NT2/D1 (cell line): ENCODE data around the gene OR10P1.
A peak's percentile ranks its signal among the peaks of the same experiment; 100 is the strongest.
"Not testable (repeated sequence)": the region's sequence is repeated elsewhere in the genome, so short reads cannot be mapped to it uniquely, and the experiment has no call there.

Experiments
- DNase-seq: peaks from one replicate; pipeline ENCODE4 v3.0.0-alpha.2; 2011; ENCODE audit warnings: low read depth, low spot score
- H3K27me3 ChIP-seq: 2 replicates; pipeline ENCODE4 v1.6.0; 2011; ENCODE audit warnings: mild to moderate bottlenecking; ENCODE audit not compliant: insufficient read length, insufficient read depth
- H3K36me3 ChIP-seq: 2 replicates; pipeline ENCODE4 v1.6.1; 2011; ENCODE audit warnings: mild to moderate bottlenecking, low read length, mixed read lengths; ENCODE audit not compliant: insufficient read depth, insufficient read length
- H3K4me1 ChIP-seq: 2 replicates; pipeline ENCODE4 v1.5.1; 2011; ENCODE audit not compliant: insufficient read depth, insufficient read length
- H3K4me3 ChIP-seq: 2 replicates; pipeline ENCODE4 v1.5.1; 2011; ENCODE audit warnings: low read depth; ENCODE audit not compliant: insufficient read length
- H3K9ac ChIP-seq: 2 replicates; pipeline ENCODE4 v1.6.0; 2011; ENCODE audit warnings: low read depth; ENCODE audit not compliant: insufficient read length
- H3K9me3 ChIP-seq: 2 replicates; pipeline ENCODE4 v1.5.1; 2011; ENCODE audit warnings: mild to moderate bottlenecking, low read length; ENCODE audit not compliant: insufficient read depth
- SUZ12 ChIP-seq: IDR thresholded peaks from 2 replicates; pipeline ENCODE4 v1.6.1; 2011; ENCODE audit not compliant: insufficient read length, insufficient read depth; ENCODE audit errors: extremely low read depth
- YY1 ChIP-seq: IDR thresholded peaks from 2 replicates; pipeline ENCODE4 v1.6.1; 2011; ENCODE audit not compliant: insufficient read length, insufficient read depth
- ZNF274 ChIP-seq: IDR thresholded peaks from 2 replicates; pipeline ENCODE4 v1.6.1; 2011; ENCODE audit warnings: mild to moderate bottlenecking, low read depth, low read length

OR10P1 gene, protein sequence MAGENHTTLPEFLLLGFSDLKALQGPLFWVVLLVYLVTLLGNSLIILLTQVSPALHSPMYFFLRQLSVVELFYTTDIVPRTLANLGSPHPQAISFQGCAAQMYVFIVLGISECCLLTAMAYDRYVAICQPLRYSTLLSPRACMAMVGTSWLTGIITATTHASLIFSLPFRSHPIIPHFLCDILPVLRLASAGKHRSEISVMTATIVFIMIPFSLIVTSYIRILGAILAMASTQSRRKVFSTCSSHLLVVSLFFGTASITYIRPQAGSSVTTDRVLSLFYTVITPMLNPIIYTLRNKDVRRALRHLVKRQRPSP

DNA sequence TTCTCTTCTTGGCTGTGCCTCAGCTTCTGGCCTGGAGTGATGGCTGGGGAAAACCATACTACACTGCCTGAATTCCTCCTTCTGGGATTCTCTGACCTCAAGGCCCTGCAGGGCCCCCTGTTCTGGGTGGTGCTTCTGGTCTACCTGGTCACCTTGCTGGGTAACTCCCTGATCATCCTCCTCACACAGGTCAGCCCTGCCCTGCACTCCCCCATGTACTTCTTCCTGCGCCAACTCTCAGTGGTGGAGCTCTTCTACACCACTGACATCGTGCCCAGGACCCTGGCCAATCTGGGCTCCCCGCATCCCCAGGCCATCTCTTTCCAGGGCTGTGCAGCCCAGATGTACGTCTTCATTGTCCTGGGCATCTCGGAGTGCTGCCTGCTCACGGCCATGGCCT, at the start of gene OR10P1:
OR10P1 (plus strand) TSS at position 40 of the 400 bp plus-strand sequence; CDS start at position 40, 0 bp downstream.
- no peak within 1 kb of the TSS for H3K4me3 ChIP-seq
- H3K4me1 ChIP-seq: no peaks in the 10 kb centered on the region
- no peaks in the 10 kb centered on the region for H3K9me3 ChIP-seq
- no peaks in the 10 kb centered on the region for H3K27me3 ChIP-seq
- no peak for TF ChIP-seq YY1
- no peak for DNase-seq
- H3K36me3 ChIP-seq: no peaks in the 10 kb centered on the region
- no peak within 1 kb of the TSS for H3K9ac ChIP-seq

DNA sequence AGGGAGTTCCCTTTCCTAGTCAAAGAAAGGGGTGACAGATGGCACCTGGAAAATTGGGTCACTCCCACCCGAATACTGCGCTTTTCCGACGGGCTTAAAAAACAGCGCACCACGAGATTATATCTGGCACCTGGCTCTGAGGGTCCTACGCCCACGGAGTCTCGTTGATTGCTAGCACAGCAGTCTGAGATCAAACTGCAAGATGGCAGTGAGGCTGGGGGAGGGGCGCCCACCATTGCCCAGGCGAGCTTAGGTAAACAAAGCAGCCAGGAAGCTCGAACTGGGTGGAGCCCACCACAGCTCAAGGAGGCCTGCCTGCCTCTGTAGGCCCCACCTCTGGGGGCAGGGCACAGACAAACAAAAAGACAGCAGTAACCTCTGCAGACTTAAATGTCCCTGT, 46.5 kb upstream of the OR10P1 start:
- not testable (repeated sequence) for H3K9ac ChIP-seq, H3K4me3 ChIP-seq
- peak; percentile 15 for DNase-seq

DNA sequence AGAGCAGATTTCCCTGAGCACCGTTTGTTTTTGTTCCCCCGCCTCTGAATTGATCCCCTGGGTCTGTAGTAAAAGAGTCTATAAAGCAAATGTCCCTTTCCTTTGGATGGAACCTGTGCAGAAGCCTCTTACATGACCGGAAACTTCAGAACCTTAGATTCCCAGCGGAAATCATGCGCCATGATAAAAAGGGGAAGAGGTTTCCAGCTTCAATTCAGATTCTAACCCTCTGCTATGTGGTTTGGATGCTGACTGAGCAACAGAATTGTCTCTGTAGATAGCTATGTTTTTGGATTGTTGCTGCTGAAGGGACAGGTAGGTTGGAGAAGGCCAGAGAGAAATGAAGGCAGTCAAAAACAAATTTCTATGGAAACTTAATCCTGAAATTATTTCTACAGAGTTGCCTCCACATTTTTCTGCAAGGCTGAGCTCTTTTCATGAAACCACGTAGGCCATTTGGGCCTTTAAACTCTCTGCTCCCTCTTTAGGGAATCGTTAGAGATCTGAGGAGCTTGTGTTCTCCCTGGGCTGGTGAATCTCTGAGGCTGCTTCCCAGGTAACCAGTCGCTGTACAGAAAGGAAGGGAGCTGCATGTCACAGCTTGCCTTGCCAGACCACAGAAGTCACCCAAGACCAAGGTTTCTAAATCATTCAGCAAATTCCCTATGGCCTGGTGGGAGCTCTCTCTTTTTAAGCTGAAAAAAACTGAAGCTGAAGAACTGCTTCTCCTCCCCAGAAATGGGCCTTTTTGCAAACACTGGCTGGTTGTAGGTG, 28.7 kb upstream of the OR10P1 start:
- H3K4me3 ChIP-seq: no peak overlapping the region
- DNase-seq: no peak
- H3K4me1 ChIP-seq: no peaks in the 10 kb centered on the region
- no peak overlapping the region for H3K9ac ChIP-seq
- H3K27me3 ChIP-seq: no peaks in the 10 kb centered on the region
- H3K36me3 ChIP-seq: no peaks in the 10 kb centered on the region
- no peaks in the 10 kb centered on the region for H3K9me3 ChIP-seq
- TF ChIP-seq ZNF274 (no peak), YY1 (no peak), SUZ12 (no peak)

More for the DNA sequence above, 46.5 kb upstream of the OR10P1 start:
- not testable (repeated sequence) for H3K9me3 ChIP-seq, H3K4me1 ChIP-seq, H3K36me3 ChIP-seq, H3K27me3 ChIP-seq

DNA sequence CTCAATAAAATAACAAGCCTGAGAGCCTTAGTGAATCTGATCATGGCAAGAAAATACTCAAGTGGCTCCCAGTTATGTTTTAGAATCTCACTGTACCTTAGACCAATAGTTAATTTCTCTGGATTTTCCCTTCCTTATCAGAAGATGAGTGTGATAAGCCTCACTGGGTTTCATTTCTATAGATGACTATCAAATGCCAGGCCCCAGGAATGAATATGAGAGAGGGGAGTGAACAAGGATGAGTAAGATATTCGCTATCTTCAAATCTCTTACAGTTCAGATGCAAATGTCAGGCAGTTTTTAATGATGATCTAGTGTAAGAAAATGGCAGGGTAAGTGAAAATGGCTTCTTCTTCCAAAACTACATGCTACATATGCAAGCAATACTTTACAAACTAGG, 26.1 kb upstream of the OR10P1 start:
- TF ChIP-seq YY1 (no peak), SUZ12 (no peak), ZNF274 (no peak)
- H3K36me3 ChIP-seq: no peaks in the 10 kb centered on the region
- no peak for DNase-seq
- no peaks in the 10 kb centered on the region for H3K4me1 ChIP-seq
- peaks cover 11% of the 10 kb centered on the region for H3K9me3 ChIP-seq
- no peak overlapping the region for H3K9ac ChIP-seq
- no peak overlapping the region for H3K4me3 ChIP-seq
- no peaks in the 10 kb centered on the region for H3K27me3 ChIP-seq

GRCh38 chr12:55612646-55613045, 24.0 kb upstream of the OR10P1 start:
- Histone ChIP-seq H3K27me3 (no peaks in the 10 kb centered on the region), H3K4me3 (no peak overlapping the region), H3K9ac (no peak overlapping the region), H3K9me3 (peaks cover 32% of the 10 kb centered on the region), H3K36me3 (no peaks in the 10 kb centered on the region), H3K4me1 (no peaks in the 10 kb centered on the region)
- DNase-seq: no peak
- TF ChIP-seq SUZ12 (no peak), ZNF274 (no peak), YY1 (no peak)

GRCh38 chr12:55614764-55615163, 21.9 kb upstream of the OR10P1 start:
- Histone ChIP-seq H3K4me3 (no peak overlapping the region), H3K27me3 (no peaks in the 10 kb centered on the region), H3K9me3 (peaks cover 35% of the 10 kb centered on the region), H3K4me1 (no peaks in the 10 kb centered on the region), H3K9ac (no peak overlapping the region), H3K36me3 (no peaks in the 10 kb centered on the region)
- no peak for DNase-seq
- TF ChIP-seq ZNF274: no peak
- no peak for TF ChIP-seq YY1
- TF ChIP-seq SUZ12: no peak

DNA sequence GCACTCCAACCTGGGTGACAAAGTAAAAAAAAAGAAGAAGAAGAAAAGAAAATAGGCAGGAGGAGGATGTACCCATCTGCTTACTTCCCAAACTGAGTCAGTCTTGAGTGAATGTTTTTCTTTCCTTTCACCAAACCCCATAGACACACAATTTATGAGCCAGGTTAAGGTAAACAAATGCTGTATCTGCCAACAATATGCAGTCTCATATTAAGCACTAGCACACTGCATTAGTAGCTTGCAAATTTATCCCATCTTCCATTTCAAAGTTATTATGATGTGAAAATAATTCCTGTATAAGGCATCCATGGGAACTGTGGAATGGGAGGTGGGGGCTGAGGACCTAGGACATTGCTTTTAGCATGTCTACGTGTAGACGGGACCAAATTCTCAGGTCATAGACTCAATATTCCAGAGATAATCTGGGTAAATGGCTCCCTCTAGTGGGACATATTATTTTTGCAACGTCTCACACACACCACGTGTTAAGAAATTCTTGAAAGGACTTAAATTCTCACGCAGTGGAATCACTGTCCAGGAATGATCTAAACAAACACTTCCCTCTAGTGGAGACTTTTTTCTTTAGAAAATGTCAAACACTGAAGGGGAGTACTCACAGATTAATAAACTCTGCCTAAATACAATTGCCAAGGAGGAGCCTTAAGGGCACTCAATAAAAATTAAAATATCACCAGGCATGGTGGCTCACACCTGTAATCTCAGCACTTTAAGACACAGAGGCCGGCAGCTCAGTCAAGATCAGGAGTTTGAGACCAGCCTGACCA, 17.1 kb upstream of the OR10P1 start:
- Histone ChIP-seq H3K4me1 (no peaks in the 10 kb centered on the region), H3K9me3 (peaks cover 34% of the 10 kb centered on the region), H3K36me3 (no peaks in the 10 kb centered on the region), H3K9ac (no peak overlapping the region), H3K4me3 (no peak overlapping the region), H3K27me3 (no peaks in the 10 kb centered on the region)
- peak; percentile 91 for DNase-seq
- TF ChIP-seq ZNF274 (no peak), YY1 (no peak), SUZ12 (no peak)
